GM21423 (cell line): ENCODE results near the gene BHLHE41.

Experiments
- ATAC-seq: cut with Tn5 transposase; IDR thresholded peaks from one replicate; pipeline ENCODE4 v1.9.1; 2021; ENCODE audit warnings: mild to moderate bottlenecking, moderate library complexity; ENCODE audit not compliant: unreplicated experiment

Gene BHLHE41

GRCh38 chr12:26135010-26135420, 10.2 kb upstream of the BHLHE41 start:
- ATAC-seq, result no peak

- no peak for ATAC-seq
Observed at GRCh38 chr12:26134540-26134939, 9.7 kb upstream of the BHLHE41 start.

- no peak for ATAC-seq
Observed at GRCh38 chr12:26133521-26133920, 8.7 kb upstream of the BHLHE41 start.

- no peak for ATAC-seq
Observed at GRCh38 chr12:26132866-26133265, 8.0 kb upstream of the BHLHE41 start.

DNA sequence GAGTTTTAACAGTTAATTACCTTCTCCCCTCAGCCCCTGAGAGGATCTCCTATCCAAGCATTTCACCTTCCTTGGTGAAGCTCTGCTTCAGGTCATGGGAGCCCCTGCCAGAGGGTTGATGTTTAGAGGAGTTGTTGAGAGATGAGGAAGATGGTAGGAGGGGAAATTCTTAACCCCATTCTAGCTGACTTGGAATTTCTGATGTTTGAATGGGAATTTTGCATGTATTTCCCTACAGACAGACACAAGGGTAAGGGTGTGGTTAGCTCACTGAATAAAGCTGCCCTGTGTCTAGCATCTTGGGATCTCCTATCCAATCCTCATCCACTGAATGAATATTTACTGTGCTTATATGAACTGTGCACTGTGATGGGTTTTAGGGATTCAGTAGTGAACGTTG, 7.1 kb upstream of the BHLHE41 start:
- ATAC-seq, result no peak

DNA sequence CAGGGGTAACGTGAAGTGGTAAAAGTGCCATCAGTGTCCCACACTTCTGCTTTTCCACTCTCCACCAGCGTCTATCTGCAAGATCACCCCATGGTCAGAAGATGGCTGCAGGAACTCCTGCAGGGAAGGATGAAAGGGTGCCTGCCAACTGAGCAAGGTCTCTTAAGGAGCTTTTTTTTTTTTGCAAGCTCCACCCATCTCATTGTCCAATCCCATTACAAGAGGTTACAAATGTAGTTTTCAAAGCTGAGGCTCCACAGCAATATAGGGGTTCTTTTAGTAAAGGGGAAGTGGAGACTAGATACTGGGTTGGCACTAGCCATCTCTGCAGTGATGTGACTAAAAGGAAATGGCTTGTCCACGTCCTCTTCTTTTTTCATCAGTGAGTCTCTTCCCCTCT, 5.9 kb upstream of the BHLHE41 start:
- ATAC-seq, result no peak

DNA sequence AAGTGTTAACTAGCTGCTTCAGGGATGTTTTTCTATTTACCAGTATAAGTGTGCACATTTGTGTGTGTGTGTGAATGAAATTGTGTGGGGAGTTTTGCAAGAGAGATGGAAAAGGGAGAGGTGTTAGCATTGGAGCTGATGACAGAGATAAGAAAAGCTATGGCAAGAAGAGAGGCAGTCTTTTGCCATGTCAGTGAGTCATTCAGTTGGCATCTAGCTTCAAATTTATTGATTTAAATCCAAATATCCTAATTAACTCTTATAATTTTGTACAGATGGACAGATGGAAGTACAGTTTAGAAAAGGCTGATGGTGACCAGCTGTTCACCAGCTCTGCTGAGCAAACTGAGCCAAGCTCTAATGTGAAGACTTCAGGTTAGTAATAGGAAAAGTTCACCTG, 3.3 kb upstream of the BHLHE41 start:
- no peak for ATAC-seq

DNA sequence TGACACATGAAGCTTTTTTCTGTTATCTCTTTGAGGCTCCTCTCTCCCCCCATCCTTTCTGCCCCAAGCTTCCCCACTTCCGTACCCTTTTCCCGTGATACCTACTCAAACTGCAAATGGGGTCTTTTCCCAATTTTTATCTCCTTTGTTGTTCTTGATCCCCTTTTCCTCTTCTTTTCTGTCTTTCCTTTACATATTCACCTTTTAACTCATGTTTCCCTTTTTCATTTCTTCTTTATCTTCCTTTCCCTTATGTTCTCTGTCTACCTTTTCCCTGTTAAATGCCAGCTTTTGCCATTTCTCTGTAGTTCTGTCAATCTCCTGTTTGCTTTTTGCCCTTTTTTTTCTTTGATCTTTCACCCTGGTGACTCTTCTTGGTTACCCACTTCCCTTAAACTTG, 2.6 kb upstream of the BHLHE41 start:
- no peak for ATAC-seq

GRCh38 chr12:26126340-26127284, 1.8 kb upstream of the BHLHE41 start:
- peak; percentile 39 for ATAC-seq

DNA sequence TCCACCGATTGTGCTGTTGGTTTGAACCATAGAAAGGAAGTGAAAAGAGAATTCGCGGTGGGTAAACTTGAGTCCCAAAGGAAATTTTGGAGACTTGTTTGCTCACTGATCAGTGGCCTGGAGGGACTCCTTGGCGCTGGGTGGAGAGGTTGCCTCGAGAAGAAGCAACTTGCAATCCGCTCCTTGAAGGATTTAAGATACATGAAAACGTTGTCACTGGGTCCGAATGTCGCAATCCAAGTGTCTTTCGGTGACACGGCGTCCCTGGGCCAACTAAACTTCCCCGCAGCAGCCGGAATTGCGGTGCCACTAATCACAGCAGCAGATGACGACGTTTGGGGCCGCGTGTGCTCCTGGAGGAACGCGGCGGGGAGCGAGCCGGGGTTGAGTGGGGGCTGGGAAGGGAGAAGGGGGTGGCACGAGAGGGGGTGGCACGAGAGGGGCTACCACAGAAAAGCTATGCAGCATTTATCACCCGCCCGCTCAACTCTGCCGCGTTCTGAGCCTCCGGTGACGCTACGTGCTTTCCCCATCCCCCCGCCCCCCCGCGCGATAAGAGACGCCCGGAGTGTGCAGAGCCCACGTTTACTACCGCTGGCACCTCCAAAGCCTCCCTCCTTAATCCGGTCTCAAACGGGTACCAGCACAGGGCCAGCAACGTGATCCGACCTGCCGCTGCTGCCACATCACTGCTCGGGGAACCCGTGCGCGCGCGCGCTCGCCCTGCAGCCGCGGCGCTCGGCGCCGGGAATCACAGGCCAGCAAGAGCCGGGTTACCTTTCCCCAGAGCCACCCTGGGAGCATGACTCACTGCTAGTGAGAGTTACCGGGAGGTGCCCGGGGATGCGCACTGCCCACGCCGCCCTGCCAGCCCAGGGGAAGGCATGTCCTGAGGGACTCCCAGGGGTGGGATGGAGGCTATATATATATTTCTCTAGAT, 833 bp upstream of the BHLHE41 start:
- peak; percentile 24 for ATAC-seq

DNA sequence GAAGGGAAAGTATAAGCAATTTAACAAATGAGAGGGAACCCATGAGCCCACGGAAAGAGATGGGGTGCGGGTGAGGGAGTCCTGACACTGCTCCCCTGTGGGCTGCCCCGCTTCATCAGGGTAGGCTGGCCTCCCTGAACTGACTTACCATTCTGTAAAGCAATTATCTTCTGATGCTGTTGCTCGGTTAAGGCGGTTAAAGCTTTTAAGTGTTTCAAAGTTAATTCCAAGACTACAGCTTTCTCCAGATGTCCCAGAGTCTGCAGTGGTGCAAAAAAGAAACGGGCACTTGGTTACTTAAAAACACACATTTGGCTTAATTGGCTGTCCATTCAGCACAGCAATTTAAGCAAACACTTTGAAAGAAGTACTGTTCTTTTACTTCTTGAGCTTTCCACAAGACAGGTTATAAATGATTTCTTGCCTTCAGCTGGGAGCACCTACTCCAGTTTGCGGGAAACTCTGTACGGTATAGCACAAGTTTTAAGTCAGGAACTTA, 1.3 kb downstream of the BHLHE41 start:
- ATAC-seq, result no peak

DNA sequence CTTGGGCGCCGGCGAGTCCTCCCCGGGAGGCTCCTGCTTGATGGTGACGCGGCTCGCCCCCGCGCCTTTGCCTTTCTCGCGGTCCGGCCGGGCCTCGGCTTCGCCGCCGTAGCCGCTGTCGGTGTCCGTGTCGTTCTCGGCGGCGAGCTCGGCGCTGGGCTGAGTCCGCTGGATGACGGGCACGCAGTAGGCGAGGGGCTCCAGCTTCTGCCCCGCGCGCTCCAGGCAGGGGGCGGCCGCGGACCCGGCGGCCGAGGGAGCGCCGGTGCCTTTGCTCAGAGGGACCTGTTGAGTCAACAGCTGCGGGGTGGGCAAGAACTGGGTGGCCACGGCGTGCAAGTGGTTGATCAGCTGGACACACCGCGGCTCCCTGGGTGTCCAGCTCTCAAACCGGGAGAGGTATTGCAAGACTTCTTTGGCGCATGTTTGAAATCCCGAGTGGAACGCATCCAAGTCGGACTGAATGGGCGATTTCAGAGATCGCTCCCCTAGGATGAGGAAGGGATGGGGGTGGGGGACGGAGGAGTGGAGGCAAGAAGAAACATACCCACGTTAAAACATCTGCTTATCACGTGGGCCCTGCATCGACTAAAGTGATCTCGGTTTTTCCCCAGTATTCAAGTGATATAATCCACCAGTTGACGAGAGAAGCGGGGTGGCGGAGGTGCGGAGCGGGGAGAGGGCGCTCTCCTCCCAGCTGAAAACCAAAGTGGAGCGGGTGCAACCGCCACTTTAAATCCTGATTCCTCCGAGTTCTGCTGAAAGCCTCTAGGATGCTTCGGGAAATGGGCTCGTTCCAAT, 2.0 kb downstream of the BHLHE41 start:
- ATAC-seq, result no peak

DNA sequence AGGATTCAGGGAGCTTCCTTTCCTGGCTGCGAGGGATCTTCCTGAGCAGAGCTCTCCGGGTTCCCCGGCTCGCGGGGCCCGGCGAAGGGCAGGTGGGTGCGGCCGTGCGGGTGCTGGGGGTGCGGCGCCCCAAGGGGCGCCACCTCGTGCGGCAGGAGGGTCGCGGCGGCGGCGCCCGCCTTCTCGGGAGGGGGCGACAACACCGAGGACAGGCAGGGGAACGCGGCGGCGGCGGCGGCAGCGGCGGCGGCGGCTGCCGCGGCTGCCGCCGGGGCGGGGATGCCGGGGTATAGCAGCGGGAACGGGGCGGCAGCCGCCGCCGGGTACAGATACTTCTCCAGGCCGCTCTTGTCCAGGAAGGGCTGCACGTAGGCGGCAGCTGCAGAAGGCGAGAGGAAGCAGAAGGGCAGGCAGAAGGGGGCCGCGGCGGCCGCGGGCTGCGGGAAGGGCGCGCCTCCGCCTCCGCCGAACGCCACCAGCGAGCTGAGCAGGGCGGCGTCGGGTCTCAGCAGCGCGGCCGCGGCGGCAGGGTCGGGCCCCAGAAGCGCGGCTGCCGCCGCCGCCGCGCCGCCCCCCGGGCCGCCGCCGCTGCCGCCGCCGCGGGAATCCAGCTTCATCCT, 2.7 kb downstream of the BHLHE41 start:
- ATAC-seq, result no peak

DNA sequence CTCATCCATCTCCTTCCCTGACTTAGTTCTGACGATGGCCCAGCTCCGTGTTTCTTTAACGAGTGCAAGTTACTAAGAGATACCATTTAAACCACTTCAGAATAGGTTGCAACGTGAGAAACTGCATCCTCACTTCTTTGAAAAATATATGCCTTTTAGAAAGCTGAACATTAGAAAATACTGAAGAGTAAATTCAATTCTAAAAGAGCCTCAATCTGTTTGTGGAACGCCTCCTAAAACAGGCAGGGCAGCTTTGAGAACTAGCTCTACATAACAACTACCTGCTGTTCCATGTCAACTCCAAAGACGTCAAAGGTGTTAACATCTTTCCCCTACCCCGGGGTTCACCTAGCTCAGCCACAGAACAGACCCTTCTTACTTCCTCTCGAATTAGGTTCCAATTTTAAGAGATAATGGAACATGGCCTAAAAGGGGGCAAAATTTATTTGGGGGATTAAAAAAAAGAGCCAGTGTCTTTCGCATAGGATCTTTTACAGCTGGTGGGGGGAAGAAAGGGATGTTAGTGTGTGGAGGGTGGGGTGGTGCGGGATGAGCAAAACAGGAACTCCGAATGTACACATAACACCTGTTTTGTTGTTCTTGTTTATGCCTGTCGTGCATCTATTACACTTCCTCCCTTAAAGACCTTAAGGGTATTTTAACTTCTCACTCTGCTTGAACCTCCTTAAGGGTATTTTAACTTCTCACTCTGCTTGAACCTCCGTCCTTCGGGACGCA, 3.3 kb downstream of the BHLHE41 start:
- no peak for ATAC-seq

DNA sequence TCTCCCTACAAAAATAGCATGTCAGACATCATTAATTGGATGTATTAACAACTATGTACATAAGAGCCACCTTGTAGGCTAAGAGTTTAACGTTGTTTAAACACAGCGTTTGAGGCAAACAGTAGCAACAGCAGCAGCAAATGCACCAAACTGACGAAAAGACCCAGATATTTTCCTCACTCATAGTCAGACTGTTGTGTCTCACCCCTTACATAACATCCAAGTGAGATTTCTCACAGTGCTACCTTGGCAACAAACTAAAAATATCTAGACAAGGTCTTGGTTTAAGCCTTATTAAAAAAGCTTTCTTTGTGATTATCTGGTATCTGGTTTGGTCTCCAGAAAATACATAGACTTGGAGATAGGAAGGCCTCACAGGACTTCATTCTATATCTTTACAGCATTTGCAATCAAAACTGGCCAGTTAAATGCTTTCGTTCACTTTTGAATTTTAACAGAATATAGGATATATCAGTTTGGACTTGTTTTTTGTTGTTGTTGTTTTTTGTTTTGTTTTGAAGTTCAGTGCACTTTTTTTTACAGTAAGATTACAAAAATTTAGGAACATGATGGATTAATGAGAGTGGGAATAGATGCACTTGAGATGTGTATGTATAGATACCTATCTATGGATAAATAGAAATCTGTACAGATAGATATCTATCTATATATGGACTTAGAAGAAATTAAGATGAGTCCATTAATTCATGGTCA, 4.1 kb downstream of the BHLHE41 start:
- ATAC-seq, result no peak

DNA sequence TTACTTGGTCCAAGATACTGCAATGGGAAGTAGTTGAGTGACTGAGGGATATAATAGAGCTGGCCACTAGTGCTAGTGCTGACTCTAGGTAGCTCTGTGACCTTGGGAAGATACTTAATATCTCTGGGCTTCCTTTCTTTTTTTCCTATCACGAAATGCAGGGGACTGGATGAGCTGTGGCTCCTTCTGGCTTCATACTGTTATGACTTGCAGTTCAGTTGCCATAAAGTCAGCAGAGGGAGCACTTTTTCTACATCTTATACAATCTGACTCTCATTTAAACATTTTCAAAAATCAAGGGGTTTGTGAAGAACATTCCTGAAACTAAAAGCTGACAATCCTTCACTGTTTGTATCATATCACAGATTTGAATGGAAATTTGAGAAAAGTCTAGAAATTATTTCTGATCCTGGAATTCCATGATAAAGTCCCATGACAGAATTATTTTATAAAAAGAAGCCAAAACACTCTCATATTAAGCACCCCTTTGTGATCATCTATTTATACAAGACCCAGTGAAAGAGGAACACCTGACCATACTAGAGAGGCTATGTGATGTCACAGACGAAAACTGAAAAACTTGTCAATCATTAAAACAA, 5.3 kb downstream of the BHLHE41 start:
- ATAC-seq, result no peak

- ATAC-seq, result no peak
Observed at GRCh38 chr12:26118308-26118707, 6.5 kb downstream of the BHLHE41 start.
